Measurements from ENCODE around the gene SYNRG. TPM values are rescaled to one million over a fixed set of nuclear protein-coding genes. Genes with fewer than 3 reads are reported as not detected.

SYNRG gene
- total and polyA plus RNA-seq, 8 donors = 7.4 to 26.0 (median 17.0) TPM

DNA sequence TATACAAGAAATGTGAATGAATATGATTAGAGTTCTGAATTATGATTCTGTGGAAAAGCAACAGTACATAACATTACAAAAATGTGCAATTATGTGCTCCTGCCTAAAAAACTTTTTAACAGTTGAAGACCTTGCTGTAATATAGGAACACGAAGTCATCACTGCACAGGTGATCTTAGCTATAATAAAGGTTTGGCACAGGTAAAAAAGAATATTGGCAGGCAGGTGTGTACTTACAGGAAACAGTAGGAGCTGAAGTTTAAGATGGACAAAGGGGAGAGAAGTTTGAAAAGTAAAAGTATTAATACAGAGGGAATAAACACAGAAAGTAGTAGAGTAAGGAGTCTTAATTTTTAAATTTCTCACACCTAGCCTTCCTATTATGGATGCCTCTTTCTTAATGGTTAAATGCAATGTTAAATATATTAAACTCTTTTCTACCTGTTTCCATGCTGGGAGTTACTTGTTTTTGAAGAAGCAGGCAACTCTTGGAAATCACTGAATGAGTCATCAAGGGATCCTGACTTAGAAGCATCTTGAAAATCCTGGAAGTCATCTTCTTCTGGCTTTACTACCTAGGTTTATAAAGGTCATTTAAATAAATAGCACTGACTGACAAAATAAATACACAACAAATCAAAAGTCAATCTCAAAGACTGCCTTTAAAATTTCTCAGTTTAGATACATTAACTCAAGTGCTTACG is 40.7 kb downstream of the SYNRG start:
- DNase-seq (no peak), ATAC-seq (no peak), FAIRE-seq (no peak)
- no peaks in the 10 kb centered on the region for H3K9me3 ChIP-seq
- H3K4me3 ChIP-seq = no peak overlapping the region
- WGBS, 2 donors = 96% methylated on average over 2 of the region's 2 CpGs
- intact Hi-C loops (cut with DNase I) = no loop called here
- H3K27me3 ChIP-seq = no peaks in the 10 kb centered on the region
- H3K4me1 ChIP-seq = no peaks in the 10 kb centered on the region
- H3K27ac ChIP-seq = no peak overlapping the region
- TF ChIP-seq, protein P1, sequence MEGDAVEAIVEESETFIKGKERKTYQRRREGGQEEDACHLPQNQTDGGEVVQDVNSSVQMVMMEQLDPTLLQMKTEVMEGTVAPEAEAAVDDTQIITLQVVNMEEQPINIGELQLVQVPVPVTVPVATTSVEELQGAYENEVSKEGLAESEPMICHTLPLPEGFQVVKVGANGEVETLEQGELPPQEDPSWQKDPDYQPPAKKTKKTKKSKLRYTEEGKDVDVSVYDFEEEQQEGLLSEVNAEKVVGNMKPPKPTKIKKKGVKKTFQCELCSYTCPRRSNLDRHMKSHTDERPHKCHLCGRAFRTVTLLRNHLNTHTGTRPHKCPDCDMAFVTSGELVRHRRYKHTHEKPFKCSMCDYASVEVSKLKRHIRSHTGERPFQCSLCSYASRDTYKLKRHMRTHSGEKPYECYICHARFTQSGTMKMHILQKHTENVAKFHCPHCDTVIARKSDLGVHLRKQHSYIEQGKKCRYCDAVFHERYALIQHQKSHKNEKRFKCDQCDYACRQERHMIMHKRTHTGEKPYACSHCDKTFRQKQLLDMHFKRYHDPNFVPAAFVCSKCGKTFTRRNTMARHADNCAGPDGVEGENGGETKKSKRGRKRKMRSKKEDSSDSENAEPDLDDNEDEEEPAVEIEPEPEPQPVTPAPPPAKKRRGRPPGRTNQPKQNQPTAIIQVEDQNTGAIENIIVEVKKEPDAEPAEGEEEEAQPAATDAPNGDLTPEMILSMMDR (IDR thresholded peaks at IDR 0.05) = no peak
- peaks cover 0 to 35% (median 20%) of the 10 kb centered on the region in 3 donors for H3K36me3 ChIP-seq

DNA sequence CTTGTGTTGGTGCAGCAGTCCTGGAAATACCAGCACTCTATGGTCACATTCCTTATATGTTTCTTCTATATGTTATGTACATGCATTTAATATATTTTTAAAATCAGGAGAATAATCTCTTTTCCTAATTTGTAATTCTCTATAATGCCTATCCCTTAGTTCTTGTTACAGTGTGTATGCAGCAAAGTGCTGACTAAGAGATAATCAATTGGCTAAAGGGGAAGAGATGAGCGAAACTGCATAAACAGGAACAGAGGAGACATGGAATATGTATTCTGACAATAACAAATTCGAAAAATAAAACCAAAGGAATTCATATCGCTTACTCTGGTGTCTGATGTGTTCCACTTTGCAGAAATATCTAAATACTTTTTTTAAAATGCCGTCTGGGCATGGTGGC is 41.7 kb downstream of the SYNRG start:
- ATAC-seq (peak in 1 of 4 donors; percentile 34), DNase-seq (no peak), FAIRE-seq (no peak)
- intact Hi-C loops (cut with DNase I) = no loop called here
- H3K9me3 ChIP-seq = no peaks in the 10 kb centered on the region
- TF ChIP-seq, protein P1 (IDR thresholded peaks at IDR 0.05) = no peak
- no peak overlapping the region for H3K4me3 ChIP-seq
- peaks cover 0 to 35% (median 20%) of the 10 kb centered on the region in 3 donors for H3K36me3 ChIP-seq
- H3K4me1 ChIP-seq = no peaks in the 10 kb centered on the region
- H3K27me3 ChIP-seq = no peaks in the 10 kb centered on the region
- H3K27ac ChIP-seq = no peak overlapping the region
- WGBS, 2 donors = 89% methylated on average over 4 of the region's 4 CpGs

DNA sequence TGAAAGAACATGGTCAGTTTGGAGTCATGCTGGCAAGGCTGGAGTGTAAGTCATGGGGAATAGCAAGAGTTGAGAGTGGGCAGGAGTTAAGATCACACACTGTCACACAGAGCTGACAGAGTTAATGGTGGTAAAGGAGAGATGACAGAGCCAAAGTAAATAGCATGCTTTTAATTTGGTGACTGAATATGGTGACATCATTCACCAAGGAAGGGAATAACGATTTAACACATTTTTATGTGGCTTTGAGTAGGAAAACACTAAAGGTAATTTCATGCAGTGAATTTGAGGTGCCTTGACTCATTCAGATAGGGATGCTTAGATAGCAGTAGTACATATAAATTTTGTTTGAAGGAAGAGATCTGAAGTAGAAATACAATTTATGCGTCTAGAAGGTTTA is 42.1 kb downstream of the SYNRG start:
- intact Hi-C loops (cut with DNase I) = no loop called here
- H3K36me3 ChIP-seq = peaks cover 0 to 35% (median 20%) of the 10 kb centered on the region in 3 donors
- FAIRE-seq = no peak

DNA sequence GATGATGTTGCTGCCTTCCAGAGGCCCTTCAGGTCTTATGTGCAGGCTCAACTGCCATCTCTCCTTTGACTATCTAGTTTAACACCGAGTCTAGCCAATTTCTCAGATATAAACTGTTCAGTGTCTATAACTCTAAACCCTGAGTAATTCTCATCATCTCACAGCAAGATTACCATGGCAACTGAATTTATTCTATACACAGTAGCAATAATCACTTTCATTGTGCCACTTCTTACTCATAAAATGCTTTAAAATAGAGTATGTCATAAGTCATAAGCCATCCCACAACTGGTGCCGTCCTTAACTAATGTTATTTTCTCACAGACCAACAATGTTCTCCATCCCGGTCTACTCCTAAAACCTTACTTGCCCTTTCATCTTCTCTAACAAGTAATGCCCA is 45.0 kb downstream of the SYNRG start:
- no peak overlapping the region for H3K27ac ChIP-seq
- 95 to 97% methylated on average over 3 of the region's 3 CpGs for WGBS, 2 donors

More for the DNA sequence above, 42.1 kb downstream of the SYNRG start:
- no peaks in the 10 kb centered on the region for H3K4me1 ChIP-seq
- ATAC-seq (no peak), DNase-seq (no peak)
- 58 to 66% methylated on average over 2 of the region's 2 CpGs for WGBS, 2 donors
- H3K27me3 ChIP-seq = no peaks in the 10 kb centered on the region
- H3K9me3 ChIP-seq = no peaks in the 10 kb centered on the region
- TF ChIP-seq, protein P1 (IDR thresholded peaks at IDR 0.05) = no peak
- H3K4me3 ChIP-seq = no peak overlapping the region
- H3K27ac ChIP-seq = no peak overlapping the region

More for the DNA sequence above, 45.0 kb downstream of the SYNRG start:
- DNase-seq (no peak), FAIRE-seq (no peak), ATAC-seq (no peak)
- Histone ChIP-seq H3K36me3 (peaks cover 0 to 42% (median 20%) of the 10 kb centered on the region in 3 donors), H3K4me3 (no peak overlapping the region), H3K27me3 (no peaks in the 10 kb centered on the region), H3K4me1 (no peaks in the 10 kb centered on the region), H3K9me3 (no peaks in the 10 kb centered on the region)
- intact Hi-C loops (cut with DNase I) = no loop called here
- TF ChIP-seq, protein P1 (IDR thresholded peaks at IDR 0.05) = no peak
